Measurements from ENCODE around the gene SUGCT. TPM values are rescaled to one million over a fixed set of nuclear protein-coding genes. Genes with fewer than 3 reads are reported as not detected.

SUGCT gene
- total and polyA plus RNA-seq, 2 of the 8 experiments (the other 6 are each of a cell fraction or from before 2014, with no cell fraction given) = 2.8 to 5.4 TPM

- no peak for TF ChIP-seq CBX5 (IDR thresholded peaks at IDR 0.05; ENCODE audit: low read depth, low read length)
- TF ChIP-seq SIN3A (conservative IDR thresholded peaks at IDR 0.05 in 1 of 2, IDR thresholded peaks at IDR 0.05 in 1 of 2; ENCODE audit: low read depth in 1 of 2, low read length in 2 of 2) = no peak
- no peak for TF ChIP-seq SP4 (IDR thresholded peaks at IDR 0.05; ENCODE audit: low read length)
- no peak for TF ChIP-seq E2F6 (IDR thresholded peaks at IDR 0.05)
Measured at GRCh38 chr7:40595832-40596231, 461.0 kb downstream of the SUGCT start (continued).
